Heart left ventricle (tissue), 13 donors: Measurements from ENCODE around the gene C8G.

Source experiments
- POLR2A ChIP-seq, 2 donors: fragments of 450-650 bp; IDR thresholded peaks; one replicate each; pipeline ENCODE4 v1.6.1; 2017; ENCODE audit warnings: antibody characterized with exemption in 2 of 2, mild to moderate bottlenecking in 2 of 2, moderate library complexity in 2 of 2
- TF ChIP-seq, protein P1 (sequence below), 12 donors: fragments of 200-600 bp; sonication (generic) in 4 of 12; IDR thresholded peaks; one replicate each; pipeline versions ENCODE4 v1.5.0 to v1.8.0; 2018 to 2022; ENCODE audit warnings: antibody characterized with exemption in 12 of 12, mild to moderate bottlenecking in 5 of 12
- donor health status: ischemic (EF 13 %, LVEDD 7.1; RV severe dilation, severe dysfunction).
- donor health status: DM: no; HTN: yes; CAD: no.
- donor health status: DM: no; HTN: no; CAD: no.
- donor health status: ischemic (EF 25% LVEDD 6.9; RV normal size, moderate dysfunction).
- donor health status: ischemic (EF 25% LVEDD 5.7; RV mildly dilated, moderate dysfunction).
- donor health status: ischemic (EF 35%, LVEDD 5.7; RV mildly dilated, moderate dysfunction).
- donor health status: nonischemic (EF 11% LVEDD 7.7; RV severe dilation, severe dysfunction).
- donor health status: DM: yes; HTN: yes; CAD: no.
- donor health status: PGD.
- donor health status: ischemic (EF 29% LVEDD 5.4; RV normal size, mild dysfunction).
- donor health status: nonischemic (EF 23%, LVEDD 6.1; RV moderate dilation, normal function).

- TF ChIP-seq, protein P1, sequence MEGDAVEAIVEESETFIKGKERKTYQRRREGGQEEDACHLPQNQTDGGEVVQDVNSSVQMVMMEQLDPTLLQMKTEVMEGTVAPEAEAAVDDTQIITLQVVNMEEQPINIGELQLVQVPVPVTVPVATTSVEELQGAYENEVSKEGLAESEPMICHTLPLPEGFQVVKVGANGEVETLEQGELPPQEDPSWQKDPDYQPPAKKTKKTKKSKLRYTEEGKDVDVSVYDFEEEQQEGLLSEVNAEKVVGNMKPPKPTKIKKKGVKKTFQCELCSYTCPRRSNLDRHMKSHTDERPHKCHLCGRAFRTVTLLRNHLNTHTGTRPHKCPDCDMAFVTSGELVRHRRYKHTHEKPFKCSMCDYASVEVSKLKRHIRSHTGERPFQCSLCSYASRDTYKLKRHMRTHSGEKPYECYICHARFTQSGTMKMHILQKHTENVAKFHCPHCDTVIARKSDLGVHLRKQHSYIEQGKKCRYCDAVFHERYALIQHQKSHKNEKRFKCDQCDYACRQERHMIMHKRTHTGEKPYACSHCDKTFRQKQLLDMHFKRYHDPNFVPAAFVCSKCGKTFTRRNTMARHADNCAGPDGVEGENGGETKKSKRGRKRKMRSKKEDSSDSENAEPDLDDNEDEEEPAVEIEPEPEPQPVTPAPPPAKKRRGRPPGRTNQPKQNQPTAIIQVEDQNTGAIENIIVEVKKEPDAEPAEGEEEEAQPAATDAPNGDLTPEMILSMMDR (IDR thresholded peaks at IDR 0.05): no peak
- TF ChIP-seq POLR2A (IDR thresholded peaks at IDR 0.05): no peak
Observed at GRCh38 chr9:136931611-136932130, 13.4 kb upstream of the C8G start.
